Keratinocyte (primary cell): Measurements from ENCODE around the gene ZSCAN21.

Source experiments
- CTCF ChIP-seq, 3 experiments: IDR thresholded peaks in 1 of 3; conservative IDR thresholded peaks in 1 of 3; optimal IDR thresholded peaks in 1 of 3; 2 replicates in 2 of 3; 3 replicates in 1 of 3; pipeline versions ENCODE3 to v1.5.1; 2011; ENCODE audit warnings: low read length in 3 of 3, mild to moderate bottlenecking in 3 of 3, moderate library complexity in 2 of 3, control low read depth in 1 of 3, inconsistent platforms in 1 of 3; ENCODE audit not compliant: insufficient read depth in 2 of 3; ENCODE audit errors: extremely low read depth in 1 of 3
- EZH2 ChIP-seq: IDR thresholded peaks from one replicate; pipeline ENCODE4 v1.6.1; 2012; ENCODE audit warnings: inconsistent platforms, mild to moderate bottlenecking, low read length, moderate library complexity

- TF ChIP-seq CTCF (optimal IDR thresholded peaks at IDR 0.05 in 1 of 3, IDR thresholded peaks at IDR 0.05 in 1 of 3, conservative IDR thresholded peaks at IDR 0.05 in 1 of 3; ENCODE audit: extremely low read depth in 1 of 3, insufficient read depth in 2 of 3, low read length in 3 of 3), result no peak
- TF ChIP-seq EZH2, result no peak
These were observed 17.4 kb downstream of the ZSCAN21 start for GRCh38 chr7:100066953-100067352.
